Stimulated activated CD4-positive, alpha-beta T cell treated with anti-CD3 and anti-CD28 coated beads, Interleukin-15, amount 100 ng/mL, for 24 hours (primary cell): ENCODE measurements around the gene ZNG1C.
"Not testable (repeated sequence)": the region's sequence is repeated elsewhere in the genome, so short reads cannot be mapped to it uniquely, and the experiment has no call there.

ENCODE experiments used
- DNase-seq: peaks from one replicate; pipeline ENCODE4 v3.0.0-alpha.2; 2020

ZNG1C gene

DNA sequence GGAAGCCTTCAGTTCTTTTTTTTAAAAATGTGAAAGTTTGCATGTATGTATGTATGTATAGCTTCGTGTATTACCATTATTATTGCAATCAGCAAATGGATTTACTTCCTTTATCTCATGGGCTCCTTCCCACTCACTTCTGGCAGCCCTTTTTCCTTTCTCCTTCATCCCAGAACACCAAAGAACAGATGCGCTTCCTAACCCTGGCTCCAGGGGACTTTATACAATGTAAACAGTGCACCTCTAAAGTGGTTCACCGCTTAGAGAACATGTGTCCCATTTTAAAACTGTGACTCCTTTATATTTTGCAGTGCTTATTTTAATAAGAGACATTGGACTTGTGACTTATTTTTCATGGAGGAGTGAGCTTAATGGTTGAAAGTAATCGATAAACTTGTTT lies 101.5 kb downstream of the ZNG1C start:
- DNase-seq, result not testable (repeated sequence)

DNA sequence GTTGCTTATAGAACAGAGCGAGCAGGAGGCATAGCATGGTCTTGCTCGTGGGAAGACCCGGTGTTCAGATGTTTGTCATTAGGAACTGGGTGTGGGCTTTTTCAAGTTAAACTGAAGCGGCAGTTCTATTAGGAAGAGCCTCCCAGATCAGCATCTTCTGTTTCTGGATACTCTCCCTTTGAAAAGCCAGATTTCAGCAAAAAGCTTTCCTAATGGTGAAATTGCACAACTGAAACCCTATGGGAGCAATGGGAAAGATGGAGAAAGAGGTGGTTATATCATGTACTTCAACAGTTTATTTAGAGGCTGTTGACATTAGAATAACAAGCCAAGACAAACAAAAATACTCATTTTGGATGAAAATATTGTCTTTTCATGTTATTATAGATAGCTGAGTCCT lies 102.2 kb downstream of the ZNG1C start:
- not testable (repeated sequence) for DNase-seq
